Muscle of leg (tissue), 11 donors: ENCODE data around the gene CIB1. TPM values are rescaled to one million over a fixed set of nuclear protein-coding genes. Genes with fewer than 3 reads are reported as not detected.
"Not testable (repeated sequence)": the region's sequence is repeated elsewhere in the genome, so short reads cannot be mapped to it uniquely, and the experiment has no call there.

Experiments
- DNase-seq: peaks from one replicate; pipeline ENCODE4 v3.0.0; 2013
- H3K27ac ChIP-seq: one replicate; pipeline ENCODE4 v1.5.1; 2013; ENCODE audit warnings: mild to moderate bottlenecking, low read length, control low read depth
- H3K27me3 ChIP-seq: one replicate; pipeline ENCODE4 v1.6.1; 2013; ENCODE audit warnings: low read length; ENCODE audit not compliant: control insufficient read depth, insufficient read depth
- H3K36me3 ChIP-seq: one replicate; pipeline ENCODE4 v1.6.1; 2013; ENCODE audit warnings: low read length; ENCODE audit not compliant: control insufficient read depth, insufficient read depth
- H3K4me1 ChIP-seq: one replicate; pipeline ENCODE4 v1.6.1; 2013; ENCODE audit warnings: low read length; ENCODE audit not compliant: control insufficient read depth, insufficient read depth
- H3K4me3 ChIP-seq: one replicate; pipeline ENCODE4 v1.5.1; 2013; ENCODE audit warnings: low read length, control low read depth
- H3K9me3 ChIP-seq: replicated peaks from 2 replicates; pipeline ENCODE4 v1.6.1; 2013; ENCODE audit warnings: low read depth, low read length; ENCODE audit not compliant: control insufficient read depth
- WGBS: methylation state at CpG from one replicate; pipeline ENCODE4 v1.1.5; 2013; ENCODE audit warnings: missing lambda C conversion rate; ENCODE audit not compliant: insufficient coverage; 5-methylcytosine and 5-hydroxymethylcytosine counted together
- polyA plus RNA-seq, 8 donors: library from polyadenylated mRNA; unstranded; fragments of 120-200 nt; gene quantifications; one replicate each; pipeline versions ENCODE4 v1.2.1 to v1.2.3, GENCODE V29; 2013; ENCODE audit warnings: inconsistent platforms in 1 of 8, low replicate concordance in 1 of 8; ENCODE audit not compliant: insufficient read length in 8 of 8, insufficient read depth in 1 of 8
- total RNA-seq: library from RNA; stranded (reverse); fragments of 120-200 nt; gene quantifications from one replicate; pipeline ENCODE4 v1.2.4, GENCODE V29; 2013

The CIB1 gene
- total and polyA plus RNA-seq, 9 donors, result 13.2 to 28.0 (median 24.5) TPM

DNA sequence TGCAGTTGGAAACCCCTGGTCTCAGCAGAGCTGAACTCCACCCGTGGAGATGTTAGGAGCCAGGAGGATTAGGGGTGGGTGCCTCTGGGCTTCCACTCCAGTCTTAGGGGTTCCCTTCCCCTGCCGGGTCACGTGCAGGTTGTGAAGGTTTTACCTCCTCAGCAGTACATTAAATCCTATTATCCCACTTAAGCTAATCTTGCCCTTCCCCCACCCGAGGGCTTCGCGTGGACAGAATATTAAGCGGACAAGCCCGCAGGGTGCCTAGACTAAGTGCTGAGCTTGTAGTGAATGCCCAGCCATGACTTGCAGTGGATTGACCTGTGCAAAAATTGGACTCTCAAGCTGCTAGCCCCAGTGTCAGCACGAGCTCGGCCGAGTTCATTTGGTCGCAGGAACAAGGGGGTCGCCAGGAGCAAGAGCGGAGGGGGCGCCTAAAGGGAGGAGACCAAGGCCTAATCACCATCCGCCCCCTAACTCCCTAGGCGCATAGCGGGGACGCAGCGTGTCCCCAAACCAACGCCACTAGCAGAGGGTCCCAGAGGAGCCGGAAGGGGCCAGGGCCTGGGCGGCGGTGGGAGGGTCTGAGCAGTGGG, 33.1 kb downstream of the CIB1 start:
- no peaks in the 10 kb centered on the region for H3K36me3 ChIP-seq
- H3K4me3 ChIP-seq, result peak overlapping the region; percentile 68
- no peaks in the 10 kb centered on the region for H3K9me3 ChIP-seq
- DNase-seq, result no peak
- no peak overlapping the region for H3K27ac ChIP-seq
- H3K27me3 ChIP-seq, result peaks cover 5% of the 10 kb centered on the region
- WGBS, result 4% methylated on average over 17 of the region's 24 CpGs
- peaks cover 24% of the 10 kb centered on the region for H3K4me1 ChIP-seq

DNA sequence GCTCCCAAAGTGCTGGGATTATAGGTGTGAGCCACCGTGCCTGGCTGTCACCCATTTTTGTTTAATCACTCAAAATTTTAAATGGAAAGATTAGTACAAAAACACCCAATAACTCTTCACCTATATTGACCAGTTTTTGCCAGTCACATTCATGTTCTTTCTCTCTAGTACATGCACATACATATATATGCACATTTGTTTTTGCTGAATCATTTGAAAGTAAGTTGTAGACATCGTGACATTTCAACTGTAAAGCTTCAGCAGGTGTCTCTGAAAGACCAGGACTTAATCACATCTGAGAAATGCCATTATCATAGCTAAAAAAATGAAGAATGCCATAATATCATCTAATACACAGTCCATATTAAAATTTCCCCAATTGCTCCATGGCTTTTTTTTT, 39.1 kb downstream of the CIB1 start:
- no CpG with 5 or more reads among the region's 2 CpGs for WGBS

DNA sequence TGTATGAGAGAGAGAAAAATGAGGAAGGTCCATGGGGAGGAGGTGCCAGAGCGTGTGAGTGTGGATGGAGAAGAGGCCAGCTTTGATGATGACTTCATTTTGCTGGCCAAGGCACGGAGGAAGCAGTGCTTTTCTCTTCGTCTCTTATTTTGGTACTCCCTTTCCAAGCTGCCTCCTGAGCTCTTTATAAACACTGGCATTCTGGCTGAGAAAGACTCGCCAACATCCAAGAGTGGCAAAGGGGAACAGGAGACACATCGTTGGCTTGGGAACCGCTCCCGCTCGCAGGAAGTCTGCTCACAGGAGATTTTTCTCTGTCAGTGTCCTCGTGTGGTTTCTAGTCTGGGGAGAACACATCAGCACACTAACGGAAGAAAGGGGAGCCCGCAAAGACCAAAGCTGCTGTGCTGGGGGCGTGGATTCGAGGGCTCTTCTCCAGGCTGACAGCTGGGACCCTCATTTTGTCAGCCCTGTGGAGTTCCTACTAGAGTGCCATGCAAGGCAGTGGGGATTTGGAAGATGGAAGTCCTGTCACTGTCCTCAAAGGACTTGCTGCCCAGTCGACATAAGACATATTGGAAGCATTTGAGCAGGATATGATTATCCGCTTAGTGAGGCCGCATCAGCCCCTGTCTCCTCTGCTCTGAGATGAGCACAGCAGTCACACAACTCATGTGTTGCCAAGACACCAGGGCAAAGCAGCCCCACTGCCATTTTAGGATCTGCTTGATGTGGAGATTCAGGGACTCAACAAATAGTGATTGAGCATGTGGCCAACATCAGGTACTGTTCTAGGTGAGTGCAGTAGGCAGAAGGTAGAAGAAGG, 40.6 kb downstream of the CIB1 start:
- Histone ChIP-seq H3K36me3 (no peaks in the 10 kb centered on the region), H3K9me3 (no peaks in the 10 kb centered on the region), H3K4me1 (peaks cover 23% of the 10 kb centered on the region), H3K27me3 (no peaks in the 10 kb centered on the region), H3K27ac (peak overlapping the region; percentile 67), H3K4me3 (no peak overlapping the region)
- WGBS, result 62% methylated on average over 14 of the region's 16 CpGs
- no peak for DNase-seq

More for the DNA sequence above, 39.1 kb downstream of the CIB1 start:
- H3K4me3 ChIP-seq, result no peak overlapping the region
- no peak for DNase-seq
- no peaks in the 10 kb centered on the region for H3K36me3 ChIP-seq
- no peak overlapping the region for H3K27ac ChIP-seq
- no peaks in the 10 kb centered on the region for H3K9me3 ChIP-seq
- no peaks in the 10 kb centered on the region for H3K27me3 ChIP-seq
- H3K4me1 ChIP-seq, result peaks cover 23% of the 10 kb centered on the region

DNA sequence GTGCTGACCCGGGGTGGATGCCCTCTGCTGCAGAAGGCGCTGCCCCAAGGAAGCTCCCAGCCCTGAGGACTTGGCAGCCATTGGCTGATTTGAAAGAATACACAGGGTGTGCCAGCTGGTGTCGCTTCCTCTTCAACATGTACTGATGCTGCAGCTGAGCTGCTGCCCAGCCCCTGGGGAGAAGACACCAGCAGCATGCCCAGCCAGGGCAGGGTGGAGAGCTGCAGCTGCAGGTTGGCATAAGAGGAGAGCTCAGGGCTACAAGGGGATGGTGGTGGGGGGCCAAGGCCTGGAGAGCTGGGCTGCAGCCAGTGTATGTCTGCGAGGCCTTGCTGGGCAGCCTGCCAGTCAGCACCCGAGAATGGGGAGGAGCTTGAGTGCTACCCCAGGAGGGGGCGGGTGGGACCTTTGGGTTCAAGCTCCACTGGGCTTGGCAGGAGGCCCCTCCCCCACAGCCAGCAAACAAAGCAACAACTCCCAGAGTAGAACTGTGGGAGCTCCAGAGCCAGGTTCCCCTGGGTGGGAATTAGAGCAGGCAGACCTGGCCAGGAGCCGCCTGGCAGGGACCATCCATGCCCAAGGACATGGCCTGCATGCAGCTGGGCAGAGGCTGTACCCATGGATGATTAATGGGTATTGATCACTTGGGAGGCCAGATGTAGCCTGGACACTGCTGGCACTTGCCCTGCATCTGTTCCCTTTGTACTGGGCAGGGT, 41.8 kb downstream of the CIB1 start:
- peaks cover 23% of the 10 kb centered on the region for H3K4me1 ChIP-seq
- 46% methylated on average over 5 of the region's 7 CpGs for WGBS
- H3K9me3 ChIP-seq, result no peaks in the 10 kb centered on the region
- no peak overlapping the region for H3K4me3 ChIP-seq
- DNase-seq, result peak; percentile 81
- peak overlapping the region; percentile 67 for H3K27ac ChIP-seq
- no peaks in the 10 kb centered on the region for H3K36me3 ChIP-seq
- H3K27me3 ChIP-seq, result no peaks in the 10 kb centered on the region

DNA sequence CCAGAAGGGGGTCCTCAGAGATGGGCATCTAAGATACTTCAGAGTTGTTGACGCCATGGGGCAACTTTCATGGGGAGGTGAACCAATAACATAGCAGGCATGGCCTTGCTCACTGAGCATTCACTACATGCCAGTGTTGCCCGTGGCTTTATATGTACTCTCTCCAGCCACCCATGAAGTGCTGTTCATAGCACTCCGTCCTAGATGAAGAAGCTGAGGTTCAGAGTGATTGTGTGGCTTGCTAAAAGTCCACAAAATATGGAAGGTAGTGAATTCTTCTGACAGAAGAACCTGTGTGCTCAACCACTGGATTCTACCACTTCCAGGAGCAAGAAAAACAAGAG, 42.4 kb downstream of the CIB1 start:
- no peak overlapping the region for H3K4me3 ChIP-seq
- peak overlapping the region; percentile 67 for H3K27ac ChIP-seq
- H3K27me3 ChIP-seq, result no peaks in the 10 kb centered on the region
- H3K36me3 ChIP-seq, result no peaks in the 10 kb centered on the region
- no peaks in the 10 kb centered on the region for H3K9me3 ChIP-seq
- no peak for DNase-seq
- WGBS, result 35% methylated on average over 2 of the region's 3 CpGs
- H3K4me1 ChIP-seq, result peaks cover 23% of the 10 kb centered on the region

- no peaks in the 10 kb centered on the region for H3K9me3 ChIP-seq
- no peaks in the 10 kb centered on the region for H3K36me3 ChIP-seq
- no peak overlapping the region for H3K4me3 ChIP-seq
- H3K27me3 ChIP-seq, result no peaks in the 10 kb centered on the region
- H3K27ac ChIP-seq, result peak overlapping the region; percentile 67
- no peak for DNase-seq
- H3K4me1 ChIP-seq, result peaks cover 23% of the 10 kb centered on the region
- WGBS, result 87% methylated on average over 3 of the region's 10 CpGs
Observed at GRCh38 chr15:90190606-90191343, 43.0 kb downstream of the CIB1 start.

- H3K27me3 ChIP-seq, result peaks cover 5% of the 10 kb centered on the region
- no peaks in the 10 kb centered on the region for H3K36me3 ChIP-seq
- H3K4me1 ChIP-seq, result peaks cover 26% of the 10 kb centered on the region
- no peak for DNase-seq
- 60% methylated on average over 5 of the region's 10 CpGs for WGBS
- H3K27ac ChIP-seq, result no peak overlapping the region
- H3K9me3 ChIP-seq, result no peaks in the 10 kb centered on the region
- H3K4me3 ChIP-seq, result no peak overlapping the region
Observed at GRCh38 chr15:90189781-90190467, 43.8 kb downstream of the CIB1 start.

DNA sequence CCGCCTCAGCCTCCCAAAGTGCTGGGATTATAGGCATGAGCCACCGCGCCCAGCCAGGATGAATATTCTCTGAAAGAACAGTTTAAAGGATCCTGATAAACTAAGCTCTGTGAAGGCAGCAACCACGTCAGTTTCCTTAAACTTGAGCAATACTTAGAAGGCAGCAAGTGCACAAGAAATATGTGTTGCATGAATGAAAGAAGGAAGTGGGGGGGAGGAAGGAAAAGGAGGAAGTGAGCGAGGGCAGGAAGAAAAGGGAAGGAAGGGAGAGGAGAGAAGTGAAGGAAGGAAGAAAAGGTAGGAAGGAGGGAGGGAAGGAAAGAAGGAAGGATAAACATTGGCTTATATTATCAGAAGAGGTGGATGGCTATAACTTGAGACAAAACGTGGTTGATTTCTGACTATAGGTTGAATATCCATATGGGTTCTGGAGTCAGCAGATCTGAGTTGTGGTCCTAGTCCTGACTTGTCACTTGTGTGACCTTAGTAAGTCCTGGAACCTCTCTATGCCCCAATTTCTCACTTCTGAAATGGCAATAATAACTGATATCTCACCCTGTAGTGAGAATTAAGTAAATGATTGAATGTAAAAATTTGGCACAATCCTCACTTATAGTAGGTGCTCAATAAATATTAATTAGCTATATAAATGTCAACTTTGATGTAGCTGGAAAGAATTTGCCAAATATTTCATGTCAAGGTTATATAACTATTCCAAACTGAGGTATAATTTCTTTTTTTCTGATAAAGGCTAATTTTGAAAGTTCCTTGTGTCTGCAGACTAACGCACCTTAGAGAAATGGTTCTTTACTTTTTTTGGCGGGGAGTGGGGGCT, 44.6 kb downstream of the CIB1 start:
- WGBS, result 68% methylated on average over 5 of the region's 8 CpGs
- peak; percentile 49 for DNase-seq
- no peaks in the 10 kb centered on the region for H3K9me3 ChIP-seq
- H3K27ac ChIP-seq, result no peak overlapping the region
- peaks cover 10% of the 10 kb centered on the region for H3K27me3 ChIP-seq
- peaks cover 30% of the 10 kb centered on the region for H3K4me1 ChIP-seq
- H3K4me3 ChIP-seq, result no peak overlapping the region
- H3K36me3 ChIP-seq, result no peaks in the 10 kb centered on the region

GRCh38 chr15:90188065-90188464, 45.7 kb downstream of the CIB1 start:
- Histone ChIP-seq H3K27me3 (peaks cover 10% of the 10 kb centered on the region), H3K4me1 (peaks cover 26% of the 10 kb centered on the region)
- not testable (repeated sequence) for DNase-seq, H3K36me3 ChIP-seq, H3K4me3 ChIP-seq, H3K9me3 ChIP-seq, H3K27ac ChIP-seq
- 97% methylated on average over 5 of the region's 7 CpGs for WGBS
